Right lobe of liver (tissue), 6 donors: Measurements from ENCODE around the gene DYRK2. TPM values are rescaled to one million over a fixed set of nuclear protein-coding genes. Genes with fewer than 3 reads are reported as not detected.

Source experiments
- ATAC-seq, 4 donors: fragments of 200-7000 bp; cut with Tn5 transposase; one replicate each; pipeline ENCODE4 v1.9.1; 2020; ENCODE audit warnings: mild to moderate bottlenecking in 4 of 4, moderate library complexity in 4 of 4
- DNase-seq, 3 donors: peaks; one replicate each; pipeline ENCODE4 v3.0.0-alpha.2; 2020
- H3K27ac ChIP-seq, 3 donors: fragments of 200-600 bp; one replicate each; pipeline ENCODE4 v1.8.0; 2022
- H3K27me3 ChIP-seq, 2 donors: fragments of 200-600 bp; one replicate each; pipeline ENCODE4 v1.8.0; 2022
- H3K36me3 ChIP-seq, 4 donors: fragments of 200-600 bp; sonication (generic) in 1 of 4; one replicate each; pipeline versions ENCODE4 v1.5.1 to v1.8.0; 2017 to 2022; ENCODE audit warnings: control low read depth in 1 of 4
- H3K4me1 ChIP-seq, 4 donors: fragments of 200-600 bp; sonication (generic) in 1 of 4; one replicate each; pipeline versions ENCODE4 v1.5.1 to v1.8.0; 2017 to 2022; ENCODE audit warnings: control low read depth in 1 of 4
- H3K4me3 ChIP-seq, 3 donors: fragments of 200-600 bp; one replicate each; pipeline ENCODE4 v1.8.0; 2022
- H3K9me3 ChIP-seq, 4 donors: fragments of 200-600 bp; sonication (generic) in 1 of 4; one replicate each; pipeline versions ENCODE4 v1.5.1 to v1.8.0; 2017 to 2022; ENCODE audit warnings: control low read depth in 1 of 4
- CTCF ChIP-seq, 4 donors: fragments of 200-600 bp in 3 of 4; fragments of 450-650 bp in 1 of 4; IDR thresholded peaks; one replicate each; pipeline versions ENCODE4 v1.5.1 to v1.8.0; 2016 to 2022; ENCODE audit warnings: antibody characterized with exemption in 4 of 4, mild to moderate bottlenecking in 2 of 4
- POLR2A ChIP-seq: fragments of 450-650 bp; IDR thresholded peaks from one replicate; pipeline ENCODE4 v1.6.1; 2017; ENCODE audit warnings: antibody characterized with exemption, mild to moderate bottlenecking
- WGBS: methylation state at CpG from one replicate; pipeline ENCODE4 v1.1.6; 2018; ENCODE audit warnings: low coverage, low lambda C conversion rate; ENCODE audit not compliant: insufficient coverage; ENCODE audit errors: missing lambda C conversion rate; 5-methylcytosine and 5-hydroxymethylcytosine counted together
- intact Hi-C, 2 donors: fragments of 100-400 bp; cut with DNase I; formaldehyde crosslinking; loops; one replicate each; pipeline versions ENCODE4 v1.11.2 to v1.14.1; 2022
- total RNA-seq, 6 experiments: library from RNA; depleted of rRNA in 2 of 6; stranded (reverse); fragments of >200 nt in 2 of 6; fragmentation: NEBNext Ultra II Directional in 3 of 6; extraction: Animal tissue kit (Norgen Biotek cat#: 25700) in 3 of 6; gene quantifications; one replicate each; pipeline versions ENCODE4 v1.1.0 to v1.2.4, GENCODE V29; 2016 to 2023
- donor health status: DM: no; HTN: yes; CAD: no.
- donor health status: DM: no; HTN: no; CAD: no.
- donor health status: DM: no; HTN: no; CAD: no.
- donor health status: DM: no; HTN: yes; CAD: no.
- donor health status: DM: no; HTN: yes; CAD: no.

DYRK2 gene
- total RNA-seq, 6 experiments from 2014 or later: 6.5 to 12.5 (median 6.9) TPM

GRCh38 chr12:67662910-67663538, 14.5 kb downstream of the DYRK2 start:
- no peak for DNase-seq
- H3K4me1 ChIP-seq: no peaks in the 10 kb centered on the region
- no peaks in the 10 kb centered on the region for H3K9me3 ChIP-seq
- no peak overlapping the region for H3K27ac ChIP-seq
- ATAC-seq: no peak
- TF ChIP-seq CTCF (IDR thresholded peaks at IDR 0.05): no peak
- TF ChIP-seq POLR2A: no peak
- H3K4me3 ChIP-seq: no peak overlapping the region
- peaks cover 0 to 4% (median 2%) of the 10 kb centered on the region in 4 donors for H3K36me3 ChIP-seq
- WGBS: 70% methylated on average over 3 of the region's 3 CpGs
- H3K27me3 ChIP-seq: no peaks in the 10 kb centered on the region
- intact Hi-C loops: no loop called here

DNA sequence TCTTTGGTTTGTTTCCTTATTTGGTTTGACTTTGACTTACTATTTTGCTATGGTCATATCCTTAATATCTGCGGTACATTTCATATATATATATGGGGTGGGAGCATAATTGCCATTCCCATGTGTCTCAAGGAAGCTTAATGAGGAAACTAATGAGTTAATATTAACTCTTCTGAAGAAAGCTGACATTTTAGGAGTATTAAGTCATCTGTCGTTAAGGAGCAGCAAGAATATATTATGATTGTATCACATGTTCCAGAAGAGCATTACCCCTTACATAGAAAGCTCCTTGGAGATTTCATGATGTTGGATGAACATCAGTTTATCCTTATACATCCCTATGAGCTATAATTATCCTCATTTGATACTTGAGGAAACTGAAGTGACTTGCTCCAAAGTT, 15.6 kb downstream of the DYRK2 start:
- H3K9me3 ChIP-seq: no peaks in the 10 kb centered on the region
- no peak for DNase-seq
- no peaks in the 10 kb centered on the region for H3K36me3 ChIP-seq
- no peak for TF ChIP-seq POLR2A
- TF ChIP-seq CTCF (IDR thresholded peaks at IDR 0.05): no peak
- H3K4me3 ChIP-seq: no peak overlapping the region
- no peaks in the 10 kb centered on the region for H3K4me1 ChIP-seq
- no peak for ATAC-seq
- no peaks in the 10 kb centered on the region for H3K27me3 ChIP-seq
- no peak overlapping the region for H3K27ac ChIP-seq
- intact Hi-C loops: no loop called here
- WGBS: 81% methylated on average over 2 of the region's 2 CpGs

DNA sequence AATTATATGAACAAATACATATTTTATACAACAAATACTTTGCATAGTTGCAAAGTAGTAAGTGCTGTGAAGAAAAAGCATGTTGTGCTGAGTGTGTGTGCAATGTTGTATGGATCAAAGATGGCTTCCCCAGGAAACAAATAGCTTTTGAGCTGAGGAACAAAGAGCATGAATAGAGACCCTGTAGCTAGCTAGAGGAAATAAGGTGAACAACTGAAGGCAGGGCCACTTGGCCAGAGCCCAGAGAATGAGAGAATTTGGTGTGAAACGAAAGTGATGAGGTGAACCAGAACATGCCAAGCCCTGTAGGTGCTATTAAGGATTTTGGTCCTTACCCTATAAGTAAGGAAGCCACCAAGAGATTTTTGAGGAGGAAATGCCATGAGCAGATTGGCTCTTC, 17.1 kb downstream of the DYRK2 start:
- H3K36me3 ChIP-seq: no peaks in the 10 kb centered on the region

GRCh38 chr12:67666605-67667004, 18.1 kb downstream of the DYRK2 start:
- no peak overlapping the region for H3K4me3 ChIP-seq
- H3K9me3 ChIP-seq: no peaks in the 10 kb centered on the region
- no peak for DNase-seq
- TF ChIP-seq POLR2A (no peak), CTCF (IDR thresholded peaks at IDR 0.05) (no peak)
- H3K36me3 ChIP-seq: no peaks in the 10 kb centered on the region
- no peak for ATAC-seq
- intact Hi-C loops: no loop called here
- H3K27me3 ChIP-seq: no peaks in the 10 kb centered on the region
- H3K27ac ChIP-seq: no peak overlapping the region
- 43% methylated on average over 1 of the region's 1 CpG for WGBS
- H3K4me1 ChIP-seq: no peaks in the 10 kb centered on the region

More for the DNA sequence above, 17.1 kb downstream of the DYRK2 start:
- H3K4me3 ChIP-seq: no peak overlapping the region
- no peaks in the 10 kb centered on the region for H3K27me3 ChIP-seq
- H3K27ac ChIP-seq: no peak overlapping the region
- DNase-seq (no peak), ATAC-seq (no peak)
- no peaks in the 10 kb centered on the region for H3K4me1 ChIP-seq
- H3K9me3 ChIP-seq: no peaks in the 10 kb centered on the region
- intact Hi-C loops: no loop called here
- 63% methylated on average over 1 of the region's 1 CpG for WGBS
- TF ChIP-seq POLR2A: no peak
- TF ChIP-seq CTCF (IDR thresholded peaks at IDR 0.05): no peak
